HPDE6-E6E7 (cell line): ENCODE measurements around the gene KDM2B.
A peak's percentile ranks its signal among the peaks of the same experiment; 100 is the strongest.

Source experiments
- DNase-seq: peaks from one replicate; pipeline ENCODE4 v3.0.0; 2011; ENCODE audit warnings: missing footprints; ENCODE audit errors: extremely low spot score

The KDM2B gene

DNA sequence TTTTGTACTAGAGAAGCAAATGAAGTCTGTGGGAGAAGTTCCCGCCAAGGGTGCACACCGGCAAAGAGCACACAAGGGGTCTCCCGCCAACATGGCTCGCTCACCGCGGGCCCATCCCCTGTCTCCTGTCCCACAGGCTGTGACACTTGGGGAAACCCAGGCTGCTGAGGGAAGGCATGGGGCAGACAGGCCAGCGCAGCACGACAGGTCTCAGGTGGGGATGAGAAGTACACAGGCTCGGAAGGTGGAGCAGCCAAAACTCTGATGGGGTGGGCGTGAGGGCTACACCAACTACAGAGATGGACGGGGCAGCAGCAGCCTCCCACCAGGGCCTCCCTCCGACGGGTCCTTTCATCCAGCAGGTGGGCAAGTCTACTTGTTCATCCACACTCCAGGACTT lies 116.5 kb downstream of the KDM2B start:
- no peak for DNase-seq

DNA sequence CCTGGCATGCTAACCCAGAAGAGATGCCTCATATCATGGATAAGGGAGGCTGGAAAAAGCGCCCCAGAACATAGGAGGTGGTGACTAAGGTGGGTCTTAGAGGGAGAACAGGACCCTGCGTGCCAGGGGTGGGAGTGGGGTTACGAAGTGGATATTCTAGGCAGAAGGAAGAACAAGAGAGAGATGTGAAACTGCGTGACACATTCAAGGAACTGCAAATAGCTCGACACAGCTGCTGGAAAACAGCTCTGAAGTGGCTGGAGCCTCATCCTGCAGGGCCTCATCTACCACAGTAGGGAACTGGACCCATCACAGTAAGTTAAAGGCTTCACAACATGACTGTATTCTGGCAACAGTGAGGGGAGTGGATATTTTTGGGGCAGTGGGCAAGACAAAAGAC lies 119.8 kb downstream of the KDM2B start:
- DNase-seq, result no peak

GRCh38 chr12:121456551-121456950 lies 124.3 kb downstream of the KDM2B start:
- DNase-seq, result no peak

GRCh38 chr12:121455766-121456420 lies 124.9 kb downstream of the KDM2B start:
- DNase-seq, result no peak

- no peak for DNase-seq
Measured at GRCh38 chr12:121454921-121455320, 125.9 kb downstream of the KDM2B start.

DNA sequence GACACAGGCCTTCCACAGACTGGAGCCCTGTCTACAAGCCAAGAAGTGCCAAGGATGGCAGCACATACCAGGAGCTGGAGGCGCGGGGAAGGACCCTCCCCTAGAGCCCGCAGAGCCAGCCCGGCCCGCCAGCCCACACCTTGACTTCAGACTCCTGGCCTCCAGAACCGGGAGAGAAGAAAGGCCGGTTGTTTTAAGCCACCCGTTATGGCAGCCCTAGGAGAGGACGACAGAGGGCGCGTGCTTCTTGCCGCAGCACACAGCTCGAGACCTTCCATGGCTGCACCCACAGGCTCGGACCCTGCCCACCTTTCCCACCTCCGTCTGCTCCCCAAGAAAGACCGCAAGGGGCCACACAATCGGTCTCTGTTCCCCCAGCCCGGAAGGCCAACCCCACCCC lies 127.2 kb downstream of the KDM2B start:
- DNase-seq, result no peak

- no peak for DNase-seq
Measured at GRCh38 chr12:121452985-121453360, 127.8 kb downstream of the KDM2B start.

- peak; percentile 80 for DNase-seq
Measured at GRCh38 chr12:121452340-121452984, 128.4 kb downstream of the KDM2B start.

DNA sequence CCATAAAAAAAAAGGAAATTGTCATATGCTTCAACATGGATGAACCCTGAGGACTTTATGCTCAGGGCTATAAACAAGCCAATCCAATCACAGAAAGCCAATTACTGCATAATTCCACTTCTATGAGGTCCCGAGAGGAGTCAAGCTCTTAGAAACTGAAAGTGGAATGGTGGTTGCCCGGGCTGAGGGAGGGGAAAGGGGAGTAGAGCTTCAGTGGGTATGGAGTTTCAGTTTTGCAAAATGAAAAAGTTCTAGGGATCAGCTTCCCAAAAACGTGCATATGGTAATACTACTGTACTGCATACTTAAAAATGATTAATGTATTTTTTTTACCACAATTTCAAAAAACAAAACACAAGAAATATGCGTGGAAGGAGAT lies 128.9 kb downstream of the KDM2B start:
- no peak for DNase-seq

GRCh38 chr12:121448771-121449315 lies 132.0 kb downstream of the KDM2B start:
- DNase-seq, result no peak

GRCh38 chr12:121446750-121447149 lies 134.1 kb downstream of the KDM2B start:
- no peak for DNase-seq

DNA sequence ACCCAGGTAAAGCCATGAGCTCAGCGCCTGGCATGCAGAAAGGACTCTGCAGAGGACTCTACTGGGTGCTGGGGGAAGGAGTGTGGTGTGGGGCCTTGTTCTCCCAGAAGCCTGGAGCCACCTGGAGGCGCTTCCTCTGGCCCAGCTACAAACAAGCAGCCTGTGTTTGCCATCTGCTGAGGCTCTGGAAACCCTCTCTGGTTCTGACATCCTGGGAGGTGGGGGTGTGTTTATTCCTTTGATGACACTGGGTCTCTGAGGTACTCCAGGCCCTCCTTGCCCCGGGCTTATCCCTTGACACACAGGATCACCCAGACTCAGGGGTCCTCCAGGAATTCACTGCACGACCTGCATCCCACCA lies 136.0 kb downstream of the KDM2B start:
- DNase-seq, result no peak

DNA sequence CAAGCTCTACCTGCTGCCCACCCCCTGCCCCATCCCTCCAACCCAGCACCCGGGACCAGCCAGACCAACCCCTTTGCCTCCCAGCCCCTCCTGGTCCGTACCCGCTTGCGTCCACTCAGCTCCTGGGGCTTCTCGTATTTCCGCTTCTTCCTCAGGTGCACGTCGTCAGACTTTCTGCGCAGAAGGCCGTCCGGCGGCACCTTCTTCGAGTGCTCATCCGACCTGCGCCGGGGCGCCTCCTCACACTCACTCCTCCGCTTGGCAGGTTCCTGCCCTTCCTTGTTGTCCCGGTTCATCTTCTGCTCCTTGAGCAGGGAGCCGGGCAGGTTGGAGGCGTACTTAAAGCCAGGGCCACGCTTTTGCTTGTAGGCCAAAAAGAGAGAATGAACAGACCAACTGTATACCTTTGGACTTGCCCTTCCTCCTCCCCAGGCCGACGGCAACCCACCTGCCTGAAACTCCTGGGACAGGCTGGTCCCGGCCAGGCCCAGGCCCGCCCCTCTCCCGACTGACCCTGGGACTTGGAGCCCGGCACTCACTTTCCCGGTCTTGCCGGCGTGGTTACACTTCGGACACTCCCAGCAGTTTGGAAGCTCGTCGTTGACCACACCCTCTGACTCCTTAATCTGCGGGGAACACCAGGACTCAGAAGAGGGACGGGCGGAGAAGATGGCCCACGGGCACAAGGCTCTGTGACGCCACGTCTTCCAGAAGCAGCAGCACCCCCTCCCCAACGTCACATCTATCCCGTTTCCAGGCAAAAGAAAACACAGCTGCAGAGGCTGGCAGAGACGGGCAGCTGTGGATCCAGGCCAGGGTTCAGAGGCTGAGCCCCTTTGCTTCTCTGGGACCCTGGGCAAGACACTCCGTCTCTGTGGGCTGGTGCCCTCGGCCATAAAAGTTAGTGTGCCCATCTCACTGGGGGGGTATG lies 136.6 kb downstream of the KDM2B start:
- no peak for DNase-seq

DNA sequence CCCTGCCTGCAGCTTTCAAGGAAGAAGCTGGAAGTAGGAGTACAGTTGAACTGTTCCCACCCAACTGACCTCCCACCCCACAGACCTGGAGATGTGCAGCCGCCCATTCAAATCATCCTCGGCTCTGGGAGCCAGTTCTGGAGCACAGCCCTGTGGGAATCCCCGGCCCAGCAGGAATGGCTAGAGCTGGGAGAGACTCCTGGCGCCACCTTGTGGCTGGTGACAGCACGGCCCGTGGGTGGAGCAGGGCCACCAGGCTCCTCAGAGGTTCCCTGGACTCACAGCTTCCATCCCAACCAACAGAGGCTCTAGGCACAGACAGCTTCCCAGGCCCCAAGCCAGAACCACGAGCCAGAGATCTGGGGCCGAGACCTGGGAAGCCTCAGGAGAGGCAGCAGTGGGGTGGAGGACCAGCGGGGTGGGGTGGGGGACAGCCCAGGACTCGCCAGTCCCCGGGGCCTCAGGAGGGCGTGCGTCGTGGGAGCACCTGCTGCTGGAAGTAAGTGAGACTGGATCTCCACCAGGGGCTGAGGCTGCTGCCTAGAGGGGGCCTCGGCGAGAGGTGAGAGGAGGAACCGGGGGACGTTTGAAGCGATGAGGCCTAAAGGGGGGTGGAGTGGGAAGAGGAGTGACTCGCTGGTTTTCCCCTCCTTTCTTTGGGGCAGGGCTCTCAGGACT lies 137.5 kb downstream of the KDM2B start:
- peak; percentile 91 for DNase-seq

- DNase-seq, result no peak
Measured at GRCh38 chr12:121442028-121442948, 138.5 kb downstream of the KDM2B start.

GRCh38 chr12:121441555-121441954 lies 139.3 kb downstream of the KDM2B start:
- DNase-seq, result no peak

GRCh38 chr12:121440768-121441167 lies 140.1 kb downstream of the KDM2B start:
- no peak for DNase-seq

DNA sequence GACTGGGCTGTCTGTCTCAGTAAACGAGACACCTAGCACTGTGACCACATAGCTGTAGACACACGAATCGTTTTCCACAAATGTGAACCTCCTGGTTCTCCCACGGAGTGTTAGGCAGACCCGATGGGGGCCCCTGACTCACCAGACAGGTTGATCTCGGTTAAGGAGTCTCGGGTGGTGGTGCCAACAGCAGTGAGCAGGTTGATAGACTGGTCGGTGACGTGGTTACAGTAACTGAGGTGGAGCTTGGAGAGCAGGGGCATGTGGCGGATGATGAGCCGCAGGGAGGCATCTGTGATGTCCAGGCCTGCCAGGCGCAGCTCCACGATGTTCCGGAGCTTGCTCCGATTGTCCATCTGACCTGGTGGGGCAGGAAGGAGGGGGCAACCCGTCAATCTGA lies 141.1 kb downstream of the KDM2B start:
- DNase-seq, result no peak

DNA sequence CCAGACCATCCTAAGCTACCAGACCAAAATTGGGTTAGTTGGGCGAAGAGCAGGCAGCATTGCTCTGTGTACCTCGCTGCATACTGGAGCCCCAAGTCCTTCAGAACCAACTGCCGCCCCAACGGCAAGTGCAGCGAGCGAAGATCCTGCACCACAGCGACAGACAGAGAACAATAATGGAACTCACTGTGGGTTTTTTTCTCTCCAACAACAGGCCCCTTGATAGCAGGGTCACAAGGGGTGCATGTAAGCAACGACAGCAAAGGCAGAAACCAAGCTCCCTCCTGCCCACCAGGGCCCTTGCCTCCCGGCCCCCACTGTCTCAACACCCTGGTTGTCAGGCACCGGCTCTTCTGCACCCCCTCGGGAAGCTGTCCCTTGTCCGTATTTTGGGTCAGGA lies 141.9 kb downstream of the KDM2B start:
- no peak for DNase-seq

DNA sequence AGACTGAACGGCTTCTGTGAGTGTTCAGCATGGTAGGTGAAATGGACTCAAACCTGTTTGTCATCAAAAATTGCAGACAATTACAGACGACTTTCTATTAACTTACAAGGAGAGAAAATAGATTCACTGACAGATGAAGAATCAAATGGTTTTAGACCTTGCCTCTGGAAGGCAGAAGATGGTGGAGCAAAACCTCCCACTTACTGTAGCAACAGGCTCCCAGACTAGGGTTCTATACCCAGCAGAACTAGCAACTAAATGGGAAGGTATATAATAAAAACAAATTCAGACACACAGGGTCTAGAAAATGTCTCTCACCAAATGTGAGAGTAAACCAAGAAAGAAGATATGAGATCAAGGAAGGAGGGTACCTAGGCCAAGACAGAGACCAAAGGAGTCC lies 144.1 kb downstream of the KDM2B start:
- no peak for DNase-seq
